Rectal smooth muscle tissue (tissue), 1 donor: ENCODE results near the gene ZGPAT.

Experiments
- H3K27ac ChIP-seq: one replicate; pipeline ENCODE4 v1.7.0; 2013; ENCODE audit warnings: low read depth, low read length, inconsistent platforms
- H3K27me3 ChIP-seq: one replicate; pipeline ENCODE4 v1.7.0; 2013; ENCODE audit warnings: low read length; ENCODE audit not compliant: control insufficient read depth, insufficient read depth
- H3K36me3 ChIP-seq: one replicate; pipeline ENCODE4 v1.7.0; 2013; ENCODE audit warnings: low read length; ENCODE audit not compliant: control insufficient read depth, insufficient read depth
- H3K4me1 ChIP-seq: one replicate; pipeline ENCODE4 v1.7.0; 2013; ENCODE audit warnings: low read length; ENCODE audit not compliant: control insufficient read depth, insufficient read depth
- H3K4me3 ChIP-seq: one replicate; pipeline ENCODE4 v1.7.0; 2013; ENCODE audit warnings: low read length
- H3K9ac ChIP-seq: one replicate; pipeline ENCODE4 v1.7.0; 2013; ENCODE audit warnings: low read length

ZGPAT gene

GRCh38 chr20:63697868-63698545 lies 9.8 kb upstream of the ZGPAT start:
- Histone ChIP-seq H3K36me3 (no peaks in the 10 kb centered on the region), H3K9ac (no peak overlapping the region)

GRCh38 chr20:63698739-63699465 lies 8.9 kb upstream of the ZGPAT start:
- no peak overlapping the region for H3K4me3 ChIP-seq
- no peaks in the 10 kb centered on the region for H3K36me3 ChIP-seq
- no peaks in the 10 kb centered on the region for H3K27me3 ChIP-seq
- H3K27ac ChIP-seq = peak overlapping the region; percentile 21
- no peak overlapping the region for H3K9ac ChIP-seq
- H3K4me1 ChIP-seq = peaks cover 4% of the 10 kb centered on the region

More at GRCh38 chr20:63697868-63698545, 9.8 kb upstream of the ZGPAT start:
- H3K27ac ChIP-seq = no peak overlapping the region
- no peaks in the 10 kb centered on the region for H3K27me3 ChIP-seq
- no peak overlapping the region for H3K4me3 ChIP-seq
- H3K4me1 ChIP-seq = peaks cover 4% of the 10 kb centered on the region

- Histone ChIP-seq H3K4me1 (peaks cover 4% of the 10 kb centered on the region), H3K36me3 (peaks cover 6% of the 10 kb centered on the region), H3K27me3 (no peaks in the 10 kb centered on the region), H3K27ac (peak overlapping the region; percentile 21), H3K4me3 (no peak overlapping the region), H3K9ac (no peak overlapping the region)
Observed at GRCh38 chr20:63699466-63700198, 8.2 kb upstream of the ZGPAT start.

GRCh38 chr20:63700199-63701050 lies 7.4 kb upstream of the ZGPAT start:
- no peak overlapping the region for H3K9ac ChIP-seq
- H3K27ac ChIP-seq = no peak overlapping the region
- H3K36me3 ChIP-seq = peaks cover 13% of the 10 kb centered on the region
- peaks cover 4% of the 10 kb centered on the region for H3K4me1 ChIP-seq
- H3K4me3 ChIP-seq = no peak overlapping the region
- no peaks in the 10 kb centered on the region for H3K27me3 ChIP-seq

GRCh38 chr20:63701051-63701328 lies 6.8 kb upstream of the ZGPAT start:
- H3K27me3 ChIP-seq = no peaks in the 10 kb centered on the region
- peaks cover 4% of the 10 kb centered on the region for H3K4me1 ChIP-seq
- H3K4me3 ChIP-seq = no peak overlapping the region
- H3K9ac ChIP-seq = no peak overlapping the region
- peaks cover 13% of the 10 kb centered on the region for H3K36me3 ChIP-seq
- no peak overlapping the region for H3K27ac ChIP-seq

- no peak overlapping the region for H3K9ac ChIP-seq
- H3K27me3 ChIP-seq = no peaks in the 10 kb centered on the region
- H3K27ac ChIP-seq = no peak overlapping the region
- no peak overlapping the region for H3K4me3 ChIP-seq
- peaks cover 13% of the 10 kb centered on the region for H3K36me3 ChIP-seq
- H3K4me1 ChIP-seq = peaks cover 4% of the 10 kb centered on the region
Observed at GRCh38 chr20:63701329-63702035, 6.4 kb upstream of the ZGPAT start.

- no peak overlapping the region for H3K27ac ChIP-seq
- H3K9ac ChIP-seq = no peak overlapping the region
- peaks cover 7% of the 10 kb centered on the region for H3K4me1 ChIP-seq
- H3K4me3 ChIP-seq = no peak overlapping the region
- peaks cover 13% of the 10 kb centered on the region for H3K36me3 ChIP-seq
- no peaks in the 10 kb centered on the region for H3K27me3 ChIP-seq
Observed at GRCh38 chr20:63702036-63702665, 5.7 kb upstream of the ZGPAT start.

- Histone ChIP-seq H3K27me3 (no peaks in the 10 kb centered on the region), H3K27ac (no peak overlapping the region), H3K4me1 (peaks cover 6% of the 10 kb centered on the region), H3K36me3 (peaks cover 13% of the 10 kb centered on the region), H3K9ac (no peak overlapping the region), H3K4me3 (no peak overlapping the region)
Observed at GRCh38 chr20:63702751-63703470, 4.9 kb upstream of the ZGPAT start.

- Histone ChIP-seq H3K27ac (no peak overlapping the region), H3K9ac (no peak overlapping the region), H3K36me3 (peaks cover 13% of the 10 kb centered on the region), H3K4me3 (no peak overlapping the region), H3K4me1 (peaks cover 6% of the 10 kb centered on the region), H3K27me3 (no peaks in the 10 kb centered on the region)
Observed at GRCh38 chr20:63703471-63703975, 4.3 kb upstream of the ZGPAT start.

GRCh38 chr20:63703976-63704748 lies 3.7 kb upstream of the ZGPAT start:
- Histone ChIP-seq H3K4me1 (peaks cover 12% of the 10 kb centered on the region), H3K36me3 (peaks cover 13% of the 10 kb centered on the region), H3K9ac (no peak overlapping the region), H3K4me3 (no peak overlapping the region), H3K27ac (no peak overlapping the region), H3K27me3 (no peaks in the 10 kb centered on the region)
